Subcutaneous abdominal adipose tissue (tissue), 5 donors: ENCODE results near the gene SNX27.

Experiments
- H3K27ac ChIP-seq: one replicate; pipeline ENCODE4 v1.7.0; 2013; ENCODE audit warnings: low read depth, mild to moderate bottlenecking, inconsistent platforms, low read length, moderate library complexity
- H3K27me3 ChIP-seq, 5 donors: one replicate each; pipeline ENCODE4 v1.7.0; 2013; ENCODE audit warnings: low read length in 5 of 5, inconsistent platforms in 1 of 5; ENCODE audit not compliant: control insufficient read depth in 5 of 5, insufficient read depth in 4 of 5
- H3K36me3 ChIP-seq, 5 donors: one replicate each; pipeline ENCODE4 v1.7.0; 2013; ENCODE audit warnings: low read length in 5 of 5; ENCODE audit not compliant: control insufficient read depth in 5 of 5, insufficient read depth in 5 of 5
- H3K4me1 ChIP-seq, 5 donors: one replicate each; pipeline ENCODE4 v1.7.0; 2013; ENCODE audit warnings: low read length in 5 of 5, mild to moderate bottlenecking in 3 of 5, moderate library complexity in 1 of 5; ENCODE audit not compliant: control insufficient read depth in 5 of 5, insufficient read depth in 5 of 5
- H3K4me3 ChIP-seq, 5 donors: one replicate each; pipeline ENCODE4 v1.7.0; 2013; ENCODE audit warnings: low read length in 5 of 5, low read depth in 1 of 5
- H3K9ac ChIP-seq, 5 donors: one replicate each; pipeline ENCODE4 v1.7.0; 2013; ENCODE audit warnings: low read length in 5 of 5, mild to moderate bottlenecking in 4 of 5, moderate library complexity in 3 of 5
- H3K9me3 ChIP-seq, 5 donors: one replicate each; pipeline ENCODE4 v1.7.0; 2013; ENCODE audit warnings: low read length in 5 of 5; ENCODE audit not compliant: control insufficient read depth in 5 of 5
- donor health status: healthy.
- donor health status: healthy.
- donor health status: healthy.
- donor health status: healthy.
- donor health status: healthy.

Gene SNX27

DNA sequence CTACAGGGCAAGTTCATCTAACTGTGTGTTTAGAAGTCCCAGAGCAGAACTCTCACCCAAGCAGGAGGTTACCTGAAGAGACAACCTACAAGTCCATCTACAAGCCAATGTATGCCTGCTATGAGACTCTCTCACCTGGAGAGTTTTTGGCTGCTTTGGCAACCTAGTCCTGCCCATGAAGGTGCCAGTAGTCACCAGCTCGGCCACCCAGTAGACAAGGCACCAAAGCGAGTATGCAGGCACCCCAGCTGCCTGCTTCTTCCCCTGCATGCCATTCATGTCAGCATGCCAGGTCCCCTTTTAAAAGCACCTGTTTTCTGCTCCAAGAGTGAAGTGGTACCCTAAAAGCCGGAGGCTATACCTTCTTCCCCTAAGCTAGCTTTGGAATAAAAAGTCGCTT is 129.7 kb downstream of the SNX27 start:
- H3K4me3 ChIP-seq = no peak overlapping the region
- no peaks in the 10 kb centered on the region for H3K27me3 ChIP-seq
- H3K9ac ChIP-seq = no peak overlapping the region
- H3K36me3 ChIP-seq = no peaks in the 10 kb centered on the region
- no peak overlapping the region for H3K27ac ChIP-seq
- peaks cover 0 to 9% (median 6%) of the 10 kb centered on the region in 5 donors for H3K9me3 ChIP-seq
- peaks cover 0 to 6% (median 0%) of the 10 kb centered on the region in 5 donors for H3K4me1 ChIP-seq
